SK-N-SH (cell line): ENCODE data around the gene TBL2. TPM values are rescaled to one million over a fixed set of nuclear protein-coding genes. Genes with fewer than 3 reads are reported as not detected.
"Not testable (repeated sequence)": the region's sequence is repeated elsewhere in the genome, so short reads cannot be mapped to it uniquely, and the experiment has no call there.

Experiments
- CTCF ChIA-PET: fragments of 300-600, 350-600 bp; formaldehyde crosslinking; extraction: SDS; loops from one replicate; lab custom pipeline; 2021; lab: Yijun Ruan, JAX
- POLR2A ChIA-PET: fragments of 350-600 bp; sonication (Branson Sonifier 250); formaldehyde crosslinking; extraction: SDS; loops from one replicate; lab custom pipeline; 2020; ENCODE audit warnings: antibody characterized with exemption, inconsistent platforms; lab: Yijun Ruan, JAX
- DNase-seq: peaks from one replicate; pipeline ENCODE4 v3.0.0; 2012
- H2AFZ ChIP-seq: fragments of 200-600 bp; sonication (generic); 2 replicates; pipeline ENCODE4 v1.8.1; 2016; ENCODE audit warnings: antibody characterized with exemption, mild to moderate bottlenecking, low read depth
- H3F3A ChIP-seq: fragments of 200-600 bp; sonication (generic); replicated peaks from 2 replicates; pipeline ENCODE3; 2016; ENCODE audit warnings: antibody characterized with exemption, mild to moderate bottlenecking; ENCODE audit not compliant: insufficient read depth
- H3K27ac ChIP-seq, 2 experiments: fragments of 200-500 bp in 1 of 2; fragments of 200-600 bp in 1 of 2; sonication (Bioruptor generic) in 1 of 2; sonication (generic), shearing (Covaris generic) in 1 of 2; 2 replicates each; pipeline versions ENCODE4 v1.5.1 to v1.6.1; 2014 to 2016; ENCODE audit warnings: low read depth in 2 of 2, inconsistent platforms in 1 of 2, low read length in 1 of 2, mild to moderate bottlenecking in 1 of 2, mixed read lengths in 1 of 2
- H3K27me3 ChIP-seq: fragments of 200-600 bp; sonication (generic), shearing (Covaris generic); 2 replicates; pipeline ENCODE4 v1.6.1; 2016; ENCODE audit warnings: mixed run types; ENCODE audit not compliant: insufficient read depth
- H3K36me3 ChIP-seq, 2 experiments: fragments of 200-500 bp in 1 of 2; fragments of 200-600 bp in 1 of 2; sonication (Bioruptor generic) in 1 of 2; sonication (generic) in 1 of 2; replicated peaks in 1 of 2; 2 replicates each; pipeline versions ENCODE3 to v1.5.1; 2014 to 2016; ENCODE audit warnings: low read length in 1 of 2, mild to moderate bottlenecking in 1 of 2; ENCODE audit not compliant: insufficient read depth in 2 of 2, control insufficient read depth in 1 of 2
- H3K4me1 ChIP-seq, 2 experiments: fragments of 200-500 bp in 1 of 2; fragments of 200-600 bp in 1 of 2; sonication (Bioruptor generic) in 1 of 2; sonication (generic), shearing (Covaris generic) in 1 of 2; 2 replicates each; pipeline versions ENCODE4 v1.5.1 to v1.6.1; 2014 to 2016; ENCODE audit warnings: low read depth in 1 of 2, low read length in 1 of 2, mixed run types in 1 of 2; ENCODE audit not compliant: insufficient read depth in 2 of 2, control insufficient read depth in 1 of 2
- H3K4me2 ChIP-seq: fragments of 200-600 bp; sonication (generic), shearing (Covaris generic); 2 replicates; pipeline ENCODE4 v1.6.1; 2017; ENCODE audit warnings: mixed run types
- H3K4me3 ChIP-seq, 2 experiments: fragments of 200-500 bp in 1 of 2; fragments of 200-600 bp in 1 of 2; sonication (Bioruptor generic) in 1 of 2; sonication (generic), shearing (Covaris generic) in 1 of 2; 2 replicates each; pipeline versions ENCODE4 v1.5.1 to v1.8.1; 2014 to 2016; ENCODE audit warnings: low read depth in 2 of 2, inconsistent platforms in 1 of 2, low read length in 1 of 2, mild to moderate bottlenecking in 1 of 2, mixed read lengths in 1 of 2, moderate library complexity in 1 of 2
- H3K79me2 ChIP-seq: fragments of 200-600 bp; sonication (generic); 2 replicates; pipeline ENCODE4 v1.8.1; 2017; ENCODE audit warnings: mild to moderate bottlenecking; ENCODE audit not compliant: insufficient read depth
- H3K9ac ChIP-seq: fragments of 200-600 bp; sonication (generic); 2 replicates; pipeline ENCODE4 v1.6.1; 2017; ENCODE audit warnings: mixed run types
- H3K9me2 ChIP-seq: fragments of 200-600 bp; sonication (generic); 2 replicates; pipeline ENCODE4 v1.6.1; 2017; ENCODE audit warnings: mixed run types
- H3K9me3 ChIP-seq: fragments of 200-600 bp; sonication (generic); 2 replicates; pipeline ENCODE4 v1.6.1; 2017; ENCODE audit warnings: mixed run types, mild to moderate bottlenecking, moderate library complexity
- H4K20me1 ChIP-seq: fragments of 200-600 bp; sonication (generic); 2 replicates; pipeline ENCODE4 v1.6.1; 2017; ENCODE audit warnings: mild to moderate bottlenecking, mixed run types; ENCODE audit not compliant: insufficient read depth
- EP300 ChIP-seq, 2 experiments: IDR thresholded peaks; 2 replicates each; pipeline versions ENCODE4 v1.4.0 to v1.6.1; 2012; ENCODE audit warnings: borderline replicate concordance in 1 of 2, low read depth in 1 of 2, low read length in 1 of 2
- EZH2phosphoT487 ChIP-seq: fragments of 200-600 bp; sonication (generic); IDR thresholded peaks from 2 replicates; pipeline ENCODE4 v1.6.1; 2017; ENCODE audit warnings: low read depth, mixed run types, mild to moderate bottlenecking, antibody characterized with exemption, moderate library complexity, borderline replicate concordance
- FOXM1 ChIP-seq: IDR thresholded peaks from 2 replicates; pipeline ENCODE4 v1.4.0; 2012; ENCODE audit warnings: low read depth, mild to moderate bottlenecking
- IRF3 ChIP-seq: fragments of 150-350 bp; IDR thresholded peaks from 2 replicates; pipeline ENCODE4 v1.6.1; 2016; ENCODE audit warnings: mild to moderate bottlenecking, low read depth, low read length
- PBX3 ChIP-seq: IDR thresholded peaks from 2 replicates; pipeline ENCODE4; 2012
- RAD21 ChIP-seq: IDR thresholded peaks from 2 replicates; pipeline ENCODE4 v1.6.1; 2012; ENCODE audit warnings: mild to moderate bottlenecking, low read length
- RXRA ChIP-seq: IDR thresholded peaks from 2 replicates; pipeline ENCODE4 v1.4.0; 2012; ENCODE audit warnings: low read depth, mild to moderate bottlenecking, borderline replicate concordance
- SIN3A ChIP-seq: IDR thresholded peaks from 2 replicates; pipeline ENCODE4 v1.6.1; 2012; ENCODE audit warnings: low read depth, mild to moderate bottlenecking, low read length, moderate library complexity, borderline replicate concordance
- TEAD4 ChIP-seq: IDR thresholded peaks from 2 replicates; pipeline ENCODE4 v1.4.0; 2012; ENCODE audit warnings: mild to moderate bottlenecking, borderline replicate concordance; ENCODE audit not compliant: insufficient read depth
- YY1 ChIP-seq: IDR thresholded peaks from 2 replicates; pipeline ENCODE4 v1.4.0; 2012; ENCODE audit warnings: low read depth, mild to moderate bottlenecking
- WGBS: methylation state at CpG from one replicate; pipeline ENCODE4 v1.1.6; 2017; ENCODE audit warnings: low lambda C conversion rate; 5-methylcytosine and 5-hydroxymethylcytosine counted together
- polyA plus RNA-seq, 3 experiments: library from polyadenylated mRNA; depleted of rRNA; stranded (reverse); fragments of >200 nt; gene quantifications; 2 replicates each; pipeline ENCODE4 v1.2.3, GENCODE V29; 2012
- TF ChIP-seq, protein P1 (sequence below): fragments of 150-350 bp; IDR thresholded peaks from 2 replicates; pipeline ENCODE4 v1.6.1; 2017; ENCODE audit warnings: antibody characterized with exemption, low read length, low read depth, borderline replicate concordance

The TBL2 gene
- polyA plus RNA-seq, 1 of the 3 experiments (the other 2 are of a cell fraction): 63.6 TPM

DNA sequence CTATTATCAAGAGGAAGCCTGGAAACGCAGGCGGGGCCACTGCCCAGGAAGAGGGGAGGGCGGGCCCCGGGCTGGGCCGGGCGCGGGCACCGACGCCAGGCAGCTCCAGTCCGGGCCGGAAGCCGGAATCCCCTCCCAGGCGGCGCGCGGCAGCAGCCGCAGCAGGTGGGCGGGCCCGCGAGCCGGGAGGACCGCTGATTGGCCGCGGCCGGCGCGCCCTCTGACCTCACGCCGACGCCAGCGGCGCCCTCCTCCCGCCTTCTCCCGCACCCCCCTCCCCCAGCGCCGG is 21.3 kb downstream of the TBL2 start (continued):
- TF ChIP-seq EZH2phosphoT487: no peak
- TF ChIP-seq RXRA: no peak
- no peak for TF ChIP-seq IRF3
- TF ChIP-seq PBX3: no peak
- TF ChIP-seq YY1: no peak
- 0 out of 4 replicates have a peak, but pooled peaks of 1 of the 2 experiments have one; percentile 2 for TF ChIP-seq EP300 (IDR thresholded peaks at IDR 0.05; ENCODE audit: borderline replicate concordance in 1 of 2, low read depth in 1 of 2, low read length in 1 of 2)

DNA sequence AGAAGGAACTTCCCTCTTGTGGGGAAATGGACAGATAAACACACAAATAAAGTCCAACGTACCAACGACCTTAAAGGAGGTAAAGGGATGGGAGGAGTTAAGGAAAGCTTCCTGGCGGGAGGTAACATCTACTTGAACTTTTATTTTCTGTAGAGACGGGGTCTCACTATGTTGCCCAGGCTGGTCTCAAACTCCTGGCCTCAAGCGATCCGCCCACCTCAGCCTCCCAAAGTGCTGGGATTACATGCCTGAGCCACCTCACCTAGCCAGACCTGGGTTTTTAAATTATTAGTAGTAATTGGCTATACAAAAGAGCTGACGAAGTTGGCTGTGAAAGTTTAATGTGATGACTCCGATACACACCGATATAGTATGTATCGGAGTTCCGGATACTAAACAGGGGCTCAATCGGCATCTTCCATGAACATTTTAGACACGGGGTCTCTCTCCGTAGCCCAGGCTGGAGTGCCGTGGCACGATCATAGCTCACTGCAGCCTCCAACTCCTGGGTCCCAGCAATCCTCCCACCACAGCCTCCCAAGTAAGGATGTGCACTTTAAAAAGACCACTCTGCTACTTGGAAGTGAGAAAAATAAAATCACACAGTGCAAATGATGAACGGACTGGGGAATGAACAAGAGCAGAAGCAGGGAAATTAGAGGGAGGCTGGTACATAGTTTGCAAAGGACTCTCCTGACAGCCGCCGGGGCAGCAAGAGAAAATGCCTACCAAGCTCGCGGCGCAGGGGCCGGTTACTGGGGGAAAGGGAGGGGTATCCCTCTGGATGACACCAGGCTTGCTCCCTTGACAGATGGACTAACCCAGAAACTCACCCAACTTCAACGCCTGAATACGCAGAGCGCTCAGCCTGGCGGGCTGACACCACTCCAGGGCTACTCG is 21.9 kb downstream of the TBL2 start:
- Histone ChIP-seq H3K27ac (peak overlapping the region; percentile 44 to 94), H3K4me1 (peaks cover 9 to 15% of the 10 kb centered on the region in 2 experiments; a peak in 3 of 4 replicates), H3K4me2 (peak overlapping the region; percentile 95), H3F3A (peaks cover 24% of the 10 kb centered on the region), H2AFZ (no peak overlapping the region), H3K9ac (peak overlapping the region; percentile 98), H3K9me2 (no peaks in the 10 kb centered on the region), H3K36me3 (peaks cover 3 to 22% of the 10 kb centered on the region in 2 experiments), H3K9me3 (no peaks in the 10 kb centered on the region), H3K27me3 (no peaks in the 10 kb centered on the region), H4K20me1 (peaks cover 43% of the 10 kb centered on the region), H3K4me3 (peak overlapping the region; percentile 61 to 84), H3K79me2 (peaks cover 55% of the 10 kb centered on the region)
- CTCF ChIA-PET: interaction anchor here (0.6 to 1.6 kb wide), 6 partner anchors 8 to 470 kb away, joined by 3 to 9 read pairs (median 4); no protein-coding TSS in a partner anchor
- TF ChIP-seq RAD21 (no peak), SIN3A (peak; percentile 89; the same call in 1 of the 2 replicates)
- no peak for DNase-seq
- POLR2A ChIA-PET: interaction anchor here (0.6 to 1.5 kb wide), 9 partner anchors 9 to 286 kb away, joined by 3 to 8 read pairs (median 5); partner anchors contain the start of genes BAZ1B, METTL27 and TBL2
- whole genome bisulfite sequencing: 12% methylated on average over 28 of the region's 28 CpGs

- ChIA-PET CTCF (no interaction called here), POLR2A (no interaction called here)
- peak overlapping the region; percentile 61 to 84; a peak in 3 of 4 replicates for H3K4me3 ChIP-seq
- peaks cover 64% of the 10 kb centered on the region for H3K79me2 ChIP-seq
- peak overlapping the region; percentile 98; the same call in 1 of the 2 replicates for H3K9ac ChIP-seq
- DNase-seq: no peak
- no peaks in the 10 kb centered on the region for H3K9me2 ChIP-seq
- H3K4me2 ChIP-seq: peak overlapping the region; percentile 95
- H3K27me3 ChIP-seq: no peaks in the 10 kb centered on the region
- H3K27ac ChIP-seq: peak overlapping the region in 1 of 2 experiments; percentile 94; a peak in 1 of 4 replicates
- peaks cover 24% of the 10 kb centered on the region for H3F3A ChIP-seq
- TF ChIP-seq, protein P1, sequence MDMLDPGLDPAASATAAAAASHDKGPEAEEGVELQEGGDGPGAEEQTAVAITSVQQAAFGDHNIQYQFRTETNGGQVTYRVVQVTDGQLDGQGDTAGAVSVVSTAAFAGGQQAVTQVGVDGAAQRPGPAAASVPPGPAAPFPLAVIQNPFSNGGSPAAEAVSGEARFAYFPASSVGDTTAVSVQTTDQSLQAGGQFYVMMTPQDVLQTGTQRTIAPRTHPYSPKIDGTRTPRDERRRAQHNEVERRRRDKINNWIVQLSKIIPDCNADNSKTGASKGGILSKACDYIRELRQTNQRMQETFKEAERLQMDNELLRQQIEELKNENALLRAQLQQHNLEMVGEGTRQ: no peak
- TF ChIP-seq FOXM1 (no peak), TEAD4 (no peak)
- peaks cover 50% of the 10 kb centered on the region for H4K20me1 ChIP-seq
- H3K9me3 ChIP-seq: no peaks in the 10 kb centered on the region
- peaks cover 9 to 15% of the 10 kb centered on the region in 2 experiments; a peak in 3 of 4 replicates for H3K4me1 ChIP-seq
- no peak overlapping the region for H2AFZ ChIP-seq
- peaks cover 7 to 29% of the 10 kb centered on the region in 2 experiments for H3K36me3 ChIP-seq
- WGBS: 84% methylated on average over 6 of the region's 6 CpGs
Observed at GRCh38 chr7:73555411-73555982, 22.9 kb downstream of the TBL2 start.

DNA sequence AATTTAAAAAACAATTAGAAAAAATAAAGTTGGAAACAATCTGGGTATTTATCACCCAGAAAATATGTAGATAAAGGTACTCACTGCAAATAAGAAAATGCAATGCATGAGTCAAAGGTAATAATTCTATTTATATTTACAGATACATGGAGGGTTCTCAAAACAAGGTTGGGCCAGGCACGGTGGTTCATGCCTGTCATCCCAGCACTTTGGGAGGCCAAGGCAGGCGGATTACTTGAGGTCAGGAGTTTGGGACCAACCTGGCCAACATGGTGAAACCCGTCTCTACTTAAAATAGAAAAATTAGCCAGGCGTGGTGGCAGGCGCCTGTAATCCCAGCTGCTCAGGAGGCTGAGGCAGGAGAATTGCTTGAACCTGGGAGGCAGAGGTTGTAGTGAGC is 28.3 kb downstream of the TBL2 start:
- POLR2A ChIA-PET, H3K4me1 ChIP-seq, H3K27ac ChIP-seq, H3K9ac ChIP-seq, H2AFZ ChIP-seq, H3K27me3 ChIP-seq, H3K9me3 ChIP-seq, CTCF ChIA-PET, H3K4me2 ChIP-seq, H3K9me2 ChIP-seq, DNase-seq, H3K4me3 ChIP-seq: not testable (repeated sequence)
- 92% methylated on average over 5 of the region's 5 CpGs for whole genome bisulfite sequencing
- H3K36me3 ChIP-seq: peaks cover 10 to 67% of the 10 kb centered on the region in 2 experiments
- H3K79me2 ChIP-seq: peaks cover 100% of the 10 kb centered on the region
- H3F3A ChIP-seq: peaks cover 18% of the 10 kb centered on the region
- peaks cover 67% of the 10 kb centered on the region for H4K20me1 ChIP-seq
